Measurements from ENCODE around the gene TRIM8. TPM values are rescaled to one million over a fixed set of nuclear protein-coding genes. Genes with fewer than 3 reads are reported as not detected.

TRIM8 gene
- total and polyA plus RNA-seq, 2 of the 8 experiments (the other 6 are each of a cell fraction or from before 2014, with no cell fraction given), result 24.9 to 38.8 TPM

GRCh38 chr10:102669206-102670064 is 25.2 kb downstream of the TRIM8 start (continued):
- TF ChIP-seq CHD7 (IDR thresholded peaks at IDR 0.05; ENCODE audit: insufficient replicate concordance, low read length) (no peak), EGR1 (IDR thresholded peaks at IDR 0.05; ENCODE audit: borderline replicate concordance, low read depth, low read length) (no peak), GABPA (IDR thresholded peaks at IDR 0.05; ENCODE audit: borderline replicate concordance, insufficient read depth, low read length) (no peak), FOSL1 (IDR thresholded peaks at IDR 0.05; ENCODE audit: insufficient read depth, low read depth, low read length) (no peak), EP300 (IDR thresholded peaks at IDR 0.05; ENCODE audit: borderline replicate concordance in 1 of 2, low read depth in 2 of 2, low read length in 2 of 2) (no peak; a peak in 1 of 3 replicates), SIN3A (conservative IDR thresholded peaks at IDR 0.05 in 1 of 2, IDR thresholded peaks at IDR 0.05 in 1 of 2; ENCODE audit: low read depth in 1 of 2, low read length in 2 of 2) (no peak)
- TF ChIP-seq, protein P1, sequence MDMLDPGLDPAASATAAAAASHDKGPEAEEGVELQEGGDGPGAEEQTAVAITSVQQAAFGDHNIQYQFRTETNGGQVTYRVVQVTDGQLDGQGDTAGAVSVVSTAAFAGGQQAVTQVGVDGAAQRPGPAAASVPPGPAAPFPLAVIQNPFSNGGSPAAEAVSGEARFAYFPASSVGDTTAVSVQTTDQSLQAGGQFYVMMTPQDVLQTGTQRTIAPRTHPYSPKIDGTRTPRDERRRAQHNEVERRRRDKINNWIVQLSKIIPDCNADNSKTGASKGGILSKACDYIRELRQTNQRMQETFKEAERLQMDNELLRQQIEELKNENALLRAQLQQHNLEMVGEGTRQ (IDR thresholded peaks at IDR 0.05; ENCODE audit: low read length), result no peak
